ENCODE measurements around the gene EHD1. TPM values are rescaled to one million over a fixed set of nuclear protein-coding genes. Genes with fewer than 3 reads are reported as not detected.

Gene EHD1
- total RNA-seq, 1 experiment from 2014 or later, result 110 TPM

- BruUV-seq (replicated peaks), result TSS peak; percentile 12
- H3K79me2 ChIP-seq (ENCODE audit: low read depth), result no peaks in the 10 kb centered on the region
- intact Hi-C loops (cut with micrococcal nuclease; ENCODE audit: unreplicated experiment), result loop anchor here (1.0 kb wide), 1 partner anchor 41 kb away; no protein-coding TSS in a partner anchor
- H3K4me1 ChIP-seq (replicated peaks; ENCODE audit: insufficient read depth), result peaks cover 20% of the 10 kb centered on the region
- no peaks in the 10 kb centered on the region for H3K9me3 ChIP-seq (ENCODE audit: insufficient read depth, low read depth)
- peaks cover 1% of the 10 kb centered on the region; the same call in 1 of the 2 replicates for H3K36me3 ChIP-seq (ENCODE audit: low read depth)
- POLR2A ChIA-PET (ENCODE audit: unreplicated experiment), result interaction anchor here (0.6 kb wide), 2 partner anchors 24 to 320 kb away, joined by 3 to 9 read pairs; partner anchors contain the start of genes FAU, MRPL49 and SF1
- TF ChIP-seq CTCF (conservative IDR thresholded peaks at IDR 0.05) (no peak), EZH2 (IDR thresholded peaks at IDR 0.05; ENCODE audit: low read depth) (no peak)
- CTCF ChIA-PET, result interaction anchor here (0.6 to 1.2 kb wide), 5 partner anchors 41 to 460 kb away, joined by 3 to 6 read pairs (median 5); partner anchors contain the start of gene ZNHIT2
- peaks cover 24% of the 10 kb centered on the region for H3F3A ChIP-seq (ENCODE audit: insufficient read depth, low read depth)
- no peak for DNase-seq
- H3K27ac ChIP-seq, result no peak overlapping the region
- H3K27me3 ChIP-seq (ENCODE audit: insufficient read depth, low read depth), result no peaks in the 10 kb centered on the region
- peak overlapping the region; percentile 64 for H3K4me3 ChIP-seq
- peak overlapping the region; percentile 66 for H3K4me2 ChIP-seq
- H2AFZ ChIP-seq, result peak overlapping the region; percentile 80; the same call in 1 of the 2 replicates
- no peaks in the 10 kb centered on the region for H4K20me1 ChIP-seq (ENCODE audit: insufficient read depth)
- no peaks in the 10 kb centered on the region for H3K9me2 ChIP-seq (ENCODE audit: insufficient read depth)
Observed at GRCh38 chr11:64802370-64803157, 75.9 kb downstream of the EHD1 start.

Small RNA genes within 50 kb of the gene (microRNA-seq; reads per million reads assigned to microRNA genes)
- gene MIR6749 (ENCODE audit: borderline number of aligned reads, borderline replicate concordance), result not detected
- gene MIR6750 (ENCODE audit: borderline number of aligned reads, borderline replicate concordance), result 2.0 reads per million

Other genes with a start within 250 kb of the EHD1 start
- 0.10 TPM in 1 of 2 replicates, not detected in the other for gene NRXN2, start 155.4 kb downstream of the EHD1 start, total RNA-seq (2021)
- 1.0 and 2.1 TPM in 2 replicates for gene RASGRP2, start 134.5 kb downstream of the EHD1 start, total RNA-seq (2021)
- gene PYGM, start 118.6 kb downstream of the EHD1 start, total RNA-seq (2021), result 1.3 and 1.6 TPM in 2 replicates
- gene SF1, start 100.1 kb downstream of the EHD1 start, total RNA-seq (2021), result 253 and 336 TPM in 2 replicates
- gene MAP4K2, start 75.4 kb downstream of the EHD1 start, total RNA-seq (2021), result 32.6 and 34.3 TPM in 2 replicates
- 48.7 and 61.6 TPM in 2 replicates for gene MEN1, start 68.1 kb downstream of the EHD1 start, total RNA-seq (2021)
- gene CDC42BPG, start 34.0 kb downstream of the EHD1 start, total RNA-seq (2021), result 31.3 and 33.8 TPM in 2 replicates
- gene ATG2A, start 38.6 kb upstream of the EHD1 start, total RNA-seq (2021), result 48.2 and 53.2 TPM in 2 replicates
- 13.7 and 13.9 TPM in 2 replicates for gene PPP2R5B, start 46.1 kb upstream of the EHD1 start, total RNA-seq (2021)
- 1.0 and 2.1 TPM in 2 replicates for gene GPHA2, start 57.3 kb upstream of the EHD1 start, total RNA-seq (2021)
- 4.5 and 7.1 TPM in 2 replicates for gene MAJIN, start 93.5 kb upstream of the EHD1 start, total RNA-seq (2021)
- 0.46 and 1.2 TPM in 2 replicates for gene BATF2, start 118.3 kb upstream of the EHD1 start, total RNA-seq (2021)
- 97.5 and 106 TPM in 2 replicates for gene ARL2, start 135.5 kb upstream of the EHD1 start, total RNA-seq (2021)
- 38.2 and 40.6 TPM in 2 replicates for gene SNX15, start 148.8 kb upstream of the EHD1 start, total RNA-seq (2021)
- gene SAC3D1, start 162.6 kb upstream of the EHD1 start, total RNA-seq (2021), result 33.9 and 48.0 TPM in 2 replicates
- not detected in 2 replicates for gene NAALADL1, start 179.9 kb upstream of the EHD1 start, total RNA-seq (2021)
- gene CDCA5, start 205.4 kb upstream of the EHD1 start, total RNA-seq (2021), result 86.4 and 97.8 TPM in 2 replicates
- 63.6 and 68.2 TPM in 2 replicates for gene ZFPL1, start 205.6 kb upstream of the EHD1 start, total RNA-seq (2021)
- 113 and 279 TPM in 2 replicates for gene VPS51, start 217.6 kb upstream of the EHD1 start, total RNA-seq (2021)
- 49.5 and 72.3 TPM in 2 replicates for gene TM7SF2, start 233.3 kb upstream of the EHD1 start, total RNA-seq (2021)
- gene ZNHIT2, start 239.1 kb upstream of the EHD1 start, total RNA-seq (2021), result 13.7 and 22.3 TPM in 2 replicates
- 973 and 1,165 TPM in 2 replicates for gene FAU, start 243.5 kb upstream of the EHD1 start, total RNA-seq (2021)
- gene MRPL49, start 243.7 kb upstream of the EHD1 start, total RNA-seq (2021), result 84.5 and 95.0 TPM in 2 replicates

Data from PC-9 (cell line).